WTC11 (cell line): Measurements from ENCODE around the gene PDE5A. TPM values are rescaled to one million over a fixed set of nuclear protein-coding genes. Genes with fewer than 3 reads are reported as not detected.

Experiments used
- ATAC-seq: fragments of 200-7000 bp; cut with Tn5 transposase; 2 replicates; pipeline ENCODE4 v1.10.0; 2021; ENCODE audit warnings: mild to moderate bottlenecking, moderate library complexity
- CTCF ChIA-PET: fragments of 300-600 bp; sonication (Branson Sonifier 250); formaldehyde crosslinking; loops from one replicate; lab custom pipeline; 2021; ENCODE audit warnings: antibody characterized with exemption; lab: Charles Lee
- POLR2A ChIA-PET: fragments of 350-600 bp; sonication (Branson Sonifier 250); formaldehyde crosslinking; loops from one replicate; lab custom pipeline; 2021; ENCODE audit warnings: antibody characterized with exemption; lab: Charles Lee
- DNase-seq: peaks from one replicate; pipeline ENCODE4 v3.0.0; 2021; ENCODE audit warnings: low spot score
- H3K27ac Mint-ChIP-seq: 2 replicates; pipeline ENCODE4 v1.8.0; 2021; ENCODE audit warnings: mixed read lengths
- H3K27me3 Mint-ChIP-seq: 2 replicates; pipeline ENCODE4 v1.8.0; 2021; ENCODE audit warnings: low read depth, mild to moderate bottlenecking, moderate library complexity, mixed read lengths
- H3K36me3 Mint-ChIP-seq: 2 replicates; pipeline ENCODE4 v1.8.0; 2021; ENCODE audit warnings: mixed read lengths
- H3K4me1 Mint-ChIP-seq: 2 replicates; pipeline ENCODE4 v1.8.0; 2022; ENCODE audit warnings: mixed read lengths
- H3K4me3 Mint-ChIP-seq: 2 replicates; pipeline ENCODE4 v1.8.0; 2021; ENCODE audit warnings: mild to moderate bottlenecking, moderate library complexity, mixed read lengths
- H3K9me3 Mint-ChIP-seq: 2 replicates; pipeline ENCODE4 v1.8.0; 2021; ENCODE audit warnings: mixed read lengths
- AFF4 ChIP-seq: sonication (generic); formaldehyde crosslinking; IDR thresholded peaks from 2 replicates; pipeline ENCODE4 v1.8.1; 2023; ENCODE audit warnings: mild to moderate bottlenecking, missing genetic modification reagents, borderline replicate concordance
- ARID4B ChIP-seq: sonication (generic); formaldehyde crosslinking; IDR thresholded peaks from 2 replicates; pipeline ENCODE4 v1.8.0; 2023; ENCODE audit warnings: missing genetic modification reagents, mild to moderate bottlenecking, borderline replicate concordance
- ATF1 ChIP-seq: sonication (generic); formaldehyde crosslinking; IDR thresholded peaks from 2 replicates; pipeline ENCODE4 v1.8.1; 2023; ENCODE audit warnings: mild to moderate bottlenecking, moderate library complexity, missing genetic modification reagents
- CBFB ChIP-seq: sonication (generic); formaldehyde crosslinking; IDR thresholded peaks from 2 replicates; pipeline ENCODE4 v1.8.1; 2022; ENCODE audit warnings: mild to moderate bottlenecking, low read depth, missing genetic modification reagents
- ESRRA ChIP-seq: sonication (generic); formaldehyde crosslinking; IDR thresholded peaks from 2 replicates; pipeline ENCODE4 v1.8.1; 2022; ENCODE audit warnings: mild to moderate bottlenecking, missing genetic modification reagents, borderline replicate concordance
- GTF2I ChIP-seq: fragments of 250-450 bp; sonication (Bioruptor Pico); conservative IDR thresholded peaks from 2 replicates; pipeline ENCODE4 v1.4.0; 2021; ENCODE audit warnings: mild to moderate bottlenecking
- IRF2 ChIP-seq: sonication (generic); formaldehyde crosslinking; IDR thresholded peaks from 2 replicates; pipeline ENCODE4 v1.8.0; 2022; ENCODE audit warnings: low read depth, missing genetic modification reagents, borderline replicate concordance
- JUN ChIP-seq: sonication (generic); formaldehyde crosslinking; IDR thresholded peaks from 2 replicates; pipeline ENCODE4 v1.8.0; 2023; ENCODE audit warnings: mild to moderate bottlenecking, missing genetic modification reagents
- MLX ChIP-seq: sonication (generic); formaldehyde crosslinking; IDR thresholded peaks from 2 replicates; pipeline ENCODE4 v1.8.1; 2023; ENCODE audit warnings: mild to moderate bottlenecking, missing genetic modification reagents, moderate library complexity
- NFE2L1 ChIP-seq: sonication (generic); formaldehyde crosslinking; IDR thresholded peaks from 2 replicates; pipeline ENCODE4 v1.8.1; 2023; ENCODE audit warnings: missing genetic modification reagents
- OVOL2 ChIP-seq: fragments of 250-450 bp; sonication (Bioruptor Pico); IDR thresholded peaks from 2 replicates; pipeline ENCODE4 v1.9.0; 2021; ENCODE audit warnings: mild to moderate bottlenecking, borderline replicate concordance
- RELA ChIP-seq: sonication (generic); formaldehyde crosslinking; IDR thresholded peaks from 2 replicates; pipeline ENCODE4 v1.8.1; 2022; ENCODE audit warnings: missing genetic modification reagents, mild to moderate bottlenecking, borderline replicate concordance
- TEAD1 ChIP-seq: sonication (generic); formaldehyde crosslinking; IDR thresholded peaks from 2 replicates; pipeline ENCODE4 v1.8.0; 2022; ENCODE audit warnings: mild to moderate bottlenecking, missing genetic modification reagents
- ZNF281 ChIP-seq: sonication (generic); formaldehyde crosslinking; IDR thresholded peaks from 2 replicates; pipeline ENCODE4 v1.8.0; 2023; ENCODE audit warnings: mild to moderate bottlenecking, missing genetic modification reagents
- ZNF416 ChIP-seq: fragments of 250-450 bp; sonication (Bioruptor Pico); IDR thresholded peaks from 2 replicates; pipeline ENCODE4 v1.9.0; 2021; ENCODE audit warnings: mild to moderate bottlenecking, inconsistent platforms
- total RNA-seq: library from RNA; stranded (reverse); gene quantifications from 3 replicates; pipeline ENCODE4 v1.2.3, GENCODE V29; 2021
- TF ChIP-seq, protein P1 (sequence below): sonication (generic); formaldehyde crosslinking; IDR thresholded peaks from 2 replicates; pipeline ENCODE4 v1.8.1; 2023; ENCODE audit warnings: mild to moderate bottlenecking, missing genetic modification reagents
- TF ChIP-seq, protein P2 (sequence below): sonication (generic); formaldehyde crosslinking; IDR thresholded peaks from 2 replicates; pipeline ENCODE4 v1.8.1; 2022; ENCODE audit warnings: low read depth, missing genetic modification reagents, borderline replicate concordance
- TF ChIP-seq, protein P3 (sequence below): fragments of 250-450 bp; sonication (Bioruptor Pico); IDR thresholded peaks from 2 replicates; pipeline ENCODE4 v1.8.0; 2021; ENCODE audit warnings: mild to moderate bottlenecking

PDE5A gene
- total RNA-seq, 1 experiment from 2014 or later, result 25.6 TPM

DNA sequence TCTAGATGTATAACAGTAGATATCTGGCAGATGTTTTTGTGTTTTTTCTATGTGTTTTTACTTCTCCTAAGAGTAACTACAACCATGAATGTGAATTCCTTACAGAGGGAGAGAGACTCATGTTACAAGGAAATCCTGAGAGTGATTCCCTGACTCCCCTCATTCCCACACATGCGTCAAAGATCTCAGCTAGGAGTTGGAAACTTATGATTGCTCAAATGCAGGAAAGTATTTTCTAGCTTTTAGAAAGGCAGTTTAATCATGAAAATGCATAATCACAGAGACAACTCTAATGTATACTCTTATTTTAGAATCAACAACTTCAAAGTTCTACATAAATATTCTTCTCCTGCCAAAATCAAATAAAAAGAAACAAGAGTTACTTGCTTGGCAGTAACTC is 121.8 kb downstream of the PDE5A start:
- Mint-ChIP-seq H3K36me3 (peaks cover 29% of the 10 kb centered on the region), H3K4me3 (no peak overlapping the region), H3K27ac (no peak overlapping the region), H3K9me3 (no peaks in the 10 kb centered on the region), H3K4me1 (no peaks in the 10 kb centered on the region), H3K27me3 (no peaks in the 10 kb centered on the region)
- ChIA-PET POLR2A (no interaction called here), CTCF (no interaction called here)
- TF ChIP-seq ZNF281, result no peak
- TF ChIP-seq ATF1 (CRISPR knock-in tag), result no peak
- TF ChIP-seq CBFB (CRISPR knock-in tag), result no peak
- TF ChIP-seq, protein P1, sequence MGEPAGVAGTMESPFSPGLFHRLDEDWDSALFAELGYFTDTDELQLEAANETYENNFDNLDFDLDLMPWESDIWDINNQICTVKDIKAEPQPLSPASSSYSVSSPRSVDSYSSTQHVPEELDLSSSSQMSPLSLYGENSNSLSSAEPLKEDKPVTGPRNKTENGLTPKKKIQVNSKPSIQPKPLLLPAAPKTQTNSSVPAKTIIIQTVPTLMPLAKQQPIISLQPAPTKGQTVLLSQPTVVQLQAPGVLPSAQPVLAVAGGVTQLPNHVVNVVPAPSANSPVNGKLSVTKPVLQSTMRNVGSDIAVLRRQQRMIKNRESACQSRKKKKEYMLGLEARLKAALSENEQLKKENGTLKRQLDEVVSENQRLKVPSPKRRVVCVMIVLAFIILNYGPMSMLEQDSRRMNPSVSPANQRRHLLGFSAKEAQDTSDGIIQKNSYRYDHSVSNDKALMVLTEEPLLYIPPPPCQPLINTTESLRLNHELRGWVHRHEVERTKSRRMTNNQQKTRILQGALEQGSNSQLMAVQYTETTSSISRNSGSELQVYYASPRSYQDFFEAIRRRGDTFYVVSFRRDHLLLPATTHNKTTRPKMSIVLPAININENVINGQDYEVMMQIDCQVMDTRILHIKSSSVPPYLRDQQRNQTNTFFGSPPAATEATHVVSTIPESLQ (CRISPR knock-in tag), result no peak
- TF ChIP-seq MLX (CRISPR knock-in tag), result no peak
- no peak for TF ChIP-seq JUN (CRISPR knock-in tag)
- TF ChIP-seq IRF2 (CRISPR knock-in tag), result no peak
- no peak for TF ChIP-seq ZNF416
- TF ChIP-seq, protein P2, sequence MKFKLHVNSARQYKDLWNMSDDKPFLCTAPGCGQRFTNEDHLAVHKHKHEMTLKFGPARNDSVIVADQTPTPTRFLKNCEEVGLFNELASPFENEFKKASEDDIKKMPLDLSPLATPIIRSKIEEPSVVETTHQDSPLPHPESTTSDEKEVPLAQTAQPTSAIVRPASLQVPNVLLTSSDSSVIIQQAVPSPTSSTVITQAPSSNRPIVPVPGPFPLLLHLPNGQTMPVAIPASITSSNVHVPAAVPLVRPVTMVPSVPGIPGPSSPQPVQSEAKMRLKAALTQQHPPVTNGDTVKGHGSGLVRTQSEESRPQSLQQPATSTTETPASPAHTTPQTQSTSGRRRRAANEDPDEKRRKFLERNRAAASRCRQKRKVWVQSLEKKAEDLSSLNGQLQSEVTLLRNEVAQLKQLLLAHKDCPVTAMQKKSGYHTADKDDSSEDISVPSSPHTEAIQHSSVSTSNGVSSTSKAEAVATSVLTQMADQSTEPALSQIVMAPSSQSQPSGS, result no peak
- no peak for TF ChIP-seq ARID4B (CRISPR knock-in tag)
- TF ChIP-seq OVOL2 (CRISPR knock-in tag), result no peak
- no peak for TF ChIP-seq NFE2L1 (CRISPR knock-in tag)
- no peak for DNase-seq
- no peak for ATAC-seq

DNA sequence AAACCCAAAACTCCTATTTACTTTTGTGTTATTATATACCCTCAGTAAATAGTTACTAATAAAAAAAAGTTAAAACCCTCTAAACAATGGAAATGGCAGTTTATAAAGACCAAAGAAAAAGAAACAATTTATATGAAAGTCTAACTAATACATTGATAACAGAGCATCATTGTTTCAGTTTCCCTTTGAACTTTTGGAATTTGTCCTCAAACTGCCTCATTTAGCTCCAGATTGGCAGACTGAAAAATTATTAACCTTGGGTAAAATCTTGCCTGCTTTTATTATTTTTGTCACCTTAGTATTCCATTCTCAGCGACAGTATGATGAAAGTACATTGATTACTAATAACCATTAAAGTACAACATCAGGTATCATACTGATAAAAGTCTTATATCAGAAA is 124.0 kb downstream of the PDE5A start:
- ChIA-PET CTCF (no interaction called here), POLR2A (no interaction called here)
- ATAC-seq, result no peak
- H3K27me3 Mint-ChIP-seq, result no peaks in the 10 kb centered on the region
- no peaks in the 10 kb centered on the region for H3K4me1 Mint-ChIP-seq
- no peak overlapping the region for H3K27ac Mint-ChIP-seq
- no peaks in the 10 kb centered on the region for H3K9me3 Mint-ChIP-seq
- H3K4me3 Mint-ChIP-seq, result no peak overlapping the region
- peaks cover 43% of the 10 kb centered on the region for H3K36me3 Mint-ChIP-seq
- TF ChIP-seq ESRRA (CRISPR knock-in tag) (no peak), AFF4 (CRISPR knock-in tag) (no peak), TEAD1 (CRISPR knock-in tag) (no peak), GTF2I (CRISPR knock-in tag) (no peak), ZNF416 (no peak), RELA (CRISPR knock-in tag) (no peak)
- TF ChIP-seq, protein P3, sequence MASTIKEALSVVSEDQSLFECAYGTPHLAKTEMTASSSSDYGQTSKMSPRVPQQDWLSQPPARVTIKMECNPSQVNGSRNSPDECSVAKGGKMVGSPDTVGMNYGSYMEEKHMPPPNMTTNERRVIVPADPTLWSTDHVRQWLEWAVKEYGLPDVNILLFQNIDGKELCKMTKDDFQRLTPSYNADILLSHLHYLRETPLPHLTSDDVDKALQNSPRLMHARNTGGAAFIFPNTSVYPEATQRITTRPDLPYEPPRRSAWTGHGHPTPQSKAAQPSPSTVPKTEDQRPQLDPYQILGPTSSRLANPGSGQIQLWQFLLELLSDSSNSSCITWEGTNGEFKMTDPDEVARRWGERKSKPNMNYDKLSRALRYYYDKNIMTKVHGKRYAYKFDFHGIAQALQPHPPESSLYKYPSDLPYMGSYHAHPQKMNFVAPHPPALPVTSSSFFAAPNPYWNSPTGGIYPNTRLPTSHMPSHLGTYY (CRISPR knock-in tag), result no peak
- TF ChIP-seq, all 79 proteins: peak for 0
- no peak for DNase-seq
